Measurements from ENCODE around the gene P2RX3. TPM values are rescaled to one million over a fixed set of nuclear protein-coding genes. Genes with fewer than 3 reads are reported as not detected.

The P2RX3 gene
- total RNA-seq, 4 donors from 2014 or later, result not detected

GRCh38 chr11:57387289-57388030 lies 49.3 kb downstream of the P2RX3 start:
- TF ChIP-seq POLR2A (IDR thresholded peaks at IDR 0.05) (no peak), CTCF (IDR thresholded peaks at IDR 0.05) (no peak)
- intact Hi-C loops (cut with DNase I; ENCODE audit: low total_unique reads), result no loop called here
- no peak overlapping the region for H3K4me3 ChIP-seq (ENCODE audit: low read depth, poor library complexity, severe bottlenecking)
- DNase-seq (ENCODE audit: low spot score in 2 of 2), result no peak
- 77 to 83% methylated on average over 16 of the region's 16 CpGs for WGBS, 2 donors

GRCh38 chr11:57390535-57390934 lies 52.4 kb downstream of the P2RX3 start, which contains the start of gene PRG2:
Gene PRG2 (minus strand): TSS chr11:57390650. CDS start chr11:57389944, 706 bp downstream.
- DNase-seq (ENCODE audit: low spot score in 2 of 2), result no peak
- H3K4me3 ChIP-seq (ENCODE audit: low read depth, poor library complexity, severe bottlenecking), result no peak within 1 kb of the TSS
- no peak for TF ChIP-seq CTCF (IDR thresholded peaks at IDR 0.05)
- TF ChIP-seq POLR2A (IDR thresholded peaks at IDR 0.05), result no peak
- intact Hi-C loops (cut with DNase I; ENCODE audit: low total_unique reads), result no loop called here
- WGBS, 2 donors, result 84 to 91% methylated on average over 2 of the region's 2 CpGs

- 88 to 97% methylated on average over 3 of the region's 3 CpGs for WGBS, 2 donors
- TF ChIP-seq POLR2A (IDR thresholded peaks at IDR 0.05) (no peak), CTCF (IDR thresholded peaks at IDR 0.05) (no peak)
Observed at GRCh38 chr11:57391111-57391510, 53.0 kb downstream of the P2RX3 start.

GRCh38 chr11:57391539-57391938 lies 53.4 kb downstream of the P2RX3 start:
- WGBS, 2 donors, result 89 to 91% methylated on average over 2 of the region's 2 CpGs
- TF ChIP-seq POLR2A (IDR thresholded peaks at IDR 0.05), result no peak
- no peak for TF ChIP-seq CTCF (IDR thresholded peaks at IDR 0.05)
- intact Hi-C loops (cut with DNase I; ENCODE audit: low total_unique reads), result no loop called here

More at GRCh38 chr11:57391111-57391510, 53.0 kb downstream of the P2RX3 start:
- intact Hi-C loops (cut with DNase I; ENCODE audit: low total_unique reads), result no loop called here
- H3K4me3 ChIP-seq (ENCODE audit: low read depth, poor library complexity, severe bottlenecking), result no peak overlapping the region
- DNase-seq (ENCODE audit: low spot score in 2 of 2), result no peak

GRCh38 chr11:57392066-57392762 lies 54.1 kb downstream of the P2RX3 start:
- intact Hi-C loops (cut with DNase I; ENCODE audit: low total_unique reads), result no loop called here
- H3K4me3 ChIP-seq (ENCODE audit: low read depth, poor library complexity, severe bottlenecking), result no peak overlapping the region
- 88 to 91% methylated on average over 8 of the region's 8 CpGs for WGBS, 2 donors
- no peak for TF ChIP-seq CTCF (IDR thresholded peaks at IDR 0.05)
- no peak for TF ChIP-seq POLR2A (IDR thresholded peaks at IDR 0.05)
- DNase-seq (ENCODE audit: low spot score in 2 of 2), result no peak

More at GRCh38 chr11:57391539-57391938, 53.4 kb downstream of the P2RX3 start:
- no peak for DNase-seq (ENCODE audit: low spot score in 2 of 2)
- H3K4me3 ChIP-seq (ENCODE audit: low read depth, poor library complexity, severe bottlenecking), result no peak overlapping the region
